GM18909 (cell line): Measurements from ENCODE around the gene RIOX2.
"Not testable (repeated sequence)": the region's sequence is repeated elsewhere in the genome, so short reads cannot be mapped to it uniquely, and the experiment has no call there.

Source experiments
- ATAC-seq: cut with Tn5 transposase; IDR thresholded peaks from one replicate; pipeline ENCODE4 v1.9.1; 2021; ENCODE audit warnings: mild to moderate bottlenecking; ENCODE audit not compliant: unreplicated experiment, poor library complexity

RIOX2 gene

GRCh38 chr3:97971679-97972567 lies at the start of gene RIOX2:
TSS of gene RIOX2 (minus strand) at chr3:97972431. CDS start at chr3:97967593, 4,838 bp downstream.
- ATAC-seq = peak; percentile 92

- no peak for ATAC-seq
These were observed 48.2 kb upstream of the RIOX2 start for GRCh38 chr3:98020412-98020811.

- no peak for ATAC-seq
These were observed 46.1 kb upstream of the RIOX2 start for GRCh38 chr3:98018301-98018700.

- ATAC-seq = no peak
These were observed 42.0 kb upstream of the RIOX2 start for GRCh38 chr3:98014268-98014585.

GRCh38 chr3:98013411-98014267 lies 41.4 kb upstream of the RIOX2 start:
- no peak for ATAC-seq

- ATAC-seq = no peak
These were observed 40.7 kb upstream of the RIOX2 start for GRCh38 chr3:98012979-98013378.

- not testable (repeated sequence) for ATAC-seq
These were observed 38.7 kb upstream of the RIOX2 start for GRCh38 chr3:98010883-98011449.

- ATAC-seq = no peak
These were observed 38.1 kb upstream of the RIOX2 start for GRCh38 chr3:98010194-98010882.

- ATAC-seq = peak; percentile 61
These were observed 36.6 kb upstream of the RIOX2 start for GRCh38 chr3:98008855-98009254.

- ATAC-seq = no peak
These were observed 33.2 kb upstream of the RIOX2 start for GRCh38 chr3:98005438-98005837.

- no peak for ATAC-seq
These were observed 32.5 kb upstream of the RIOX2 start for GRCh38 chr3:98004721-98005120.

GRCh38 chr3:98003306-98003969 lies 31.2 kb upstream of the RIOX2 start:
- ATAC-seq = peak; percentile 84

GRCh38 chr3:98002717-98003116 lies 30.5 kb upstream of the RIOX2 start:
- ATAC-seq = no peak

- no peak for ATAC-seq
These were observed 27.8 kb upstream of the RIOX2 start for GRCh38 chr3:97999994-98000393.

GRCh38 chr3:97999103-97999502 lies 26.9 kb upstream of the RIOX2 start:
- ATAC-seq = no peak

- ATAC-seq = no peak
These were observed 24.8 kb upstream of the RIOX2 start for GRCh38 chr3:97996988-97997387.

GRCh38 chr3:97994328-97994945 lies 22.2 kb upstream of the RIOX2 start:
- no peak for ATAC-seq

GRCh38 chr3:97993526-97993925 lies 21.3 kb upstream of the RIOX2 start:
- no peak for ATAC-seq

- no peak for ATAC-seq
These were observed 20.4 kb upstream of the RIOX2 start for GRCh38 chr3:97992547-97993173.
